Lower lobe of right lung (tissue), 2 donors: ENCODE measurements around the gene ATP11C. TPM values are rescaled to one million over a fixed set of nuclear protein-coding genes. Genes with fewer than 3 reads are reported as not detected.
A peak's percentile ranks its signal among the peaks of the same experiment; 100 is the strongest.
"Not testable (repeated sequence)": the region's sequence is repeated elsewhere in the genome, so short reads cannot be mapped to it uniquely, and the experiment has no call there.

Source experiments
- ATAC-seq, 2 donors: fragments of 200-7000 bp; cut with Tn5 transposase; one replicate each; pipeline ENCODE4 v1.9.1; 2020 to 2022; ENCODE audit warnings: mild to moderate bottlenecking in 2 of 2, moderate library complexity in 2 of 2
- DNase-seq: peaks from one replicate; pipeline ENCODE4 v3.0.0-alpha.2; 2020
- H3K27ac ChIP-seq: fragments of 200-600 bp; one replicate; pipeline ENCODE4 v1.8.0; 2022
- H3K27me3 ChIP-seq: fragments of 200-600 bp; one replicate; pipeline ENCODE4 v1.8.0; 2022; ENCODE audit warnings: low read depth
- H3K36me3 ChIP-seq: fragments of 200-600 bp; one replicate; pipeline ENCODE4 v1.8.0; 2022; ENCODE audit warnings: mild to moderate bottlenecking
- H3K4me1 ChIP-seq: fragments of 200-600 bp; one replicate; pipeline ENCODE4 v1.8.0; 2022
- H3K4me3 ChIP-seq: fragments of 200-600 bp; one replicate; pipeline ENCODE4 v1.8.0; 2022; ENCODE audit warnings: mild to moderate bottlenecking
- H3K9me3 ChIP-seq: fragments of 200-600 bp; one replicate; pipeline ENCODE4 v1.8.0; 2022
- CTCF ChIP-seq: fragments of 200-600 bp; IDR thresholded peaks from one replicate; pipeline ENCODE4 v1.8.0; 2022; ENCODE audit warnings: antibody characterized with exemption, mild to moderate bottlenecking
- intact Hi-C: fragments of 100-400 bp; cut with DNase I; formaldehyde crosslinking; loops from one replicate; pipeline ENCODE4 v1.11.0; 2022
- total RNA-seq: library from RNA; stranded (reverse); fragmentation: NEBNext Ultra II Directional; extraction: Animal tissue kit (Norgen Biotek cat#: 25700); gene quantifications from one replicate; pipeline ENCODE4 v1.2.1, GENCODE V29; 2021
- donor health status: DM: no; HTN: yes; CAD: no; lungs with severe emphysema.

The ATP11C gene
- total RNA-seq, 1 donor from 2014 or later: 14.2 TPM

GRCh38 chrX:139851730-139852129 lies 81.1 kb downstream of the ATP11C start:
- ATAC-seq: no peak
- Histone ChIP-seq H3K27ac (no peak overlapping the region), H3K9me3 (no peaks in the 10 kb centered on the region), H3K4me1 (no peaks in the 10 kb centered on the region), H3K27me3 (no peaks in the 10 kb centered on the region), H3K4me3 (no peak overlapping the region), H3K36me3 (no peaks in the 10 kb centered on the region)
- intact Hi-C loops: no loop called here
- TF ChIP-seq CTCF: no peak
- DNase-seq: no peak

- DNase-seq: no peak
- intact Hi-C loops: no loop called here
- ATAC-seq: no peak
- H3K36me3 ChIP-seq: no peaks in the 10 kb centered on the region
- no peaks in the 10 kb centered on the region for H3K9me3 ChIP-seq
- no peak overlapping the region for H3K4me3 ChIP-seq
- TF ChIP-seq CTCF: no peak
- H3K27me3 ChIP-seq: no peaks in the 10 kb centered on the region
- no peaks in the 10 kb centered on the region for H3K4me1 ChIP-seq
- H3K27ac ChIP-seq: no peak overlapping the region
Observed at GRCh38 chrX:139850968-139851367, 81.9 kb downstream of the ATP11C start.

GRCh38 chrX:139844884-139845283 lies 88.0 kb downstream of the ATP11C start:
- no peak for TF ChIP-seq CTCF
- Histone ChIP-seq H3K36me3 (no peaks in the 10 kb centered on the region), H3K4me1 (no peaks in the 10 kb centered on the region), H3K27ac (no peak overlapping the region), H3K4me3 (no peak overlapping the region), H3K9me3 (no peaks in the 10 kb centered on the region), H3K27me3 (no peaks in the 10 kb centered on the region)
- intact Hi-C loops: no loop called here
- DNase-seq (no peak), ATAC-seq (no peak)

GRCh38 chrX:139844163-139844562 lies 88.7 kb downstream of the ATP11C start:
- H3K9me3 ChIP-seq: no peaks in the 10 kb centered on the region
- no peak overlapping the region for H3K27ac ChIP-seq
- H3K27me3 ChIP-seq: no peaks in the 10 kb centered on the region
- H3K4me3 ChIP-seq: no peak overlapping the region
- DNase-seq: no peak
- no peak for TF ChIP-seq CTCF
- intact Hi-C loops: no loop called here
- no peaks in the 10 kb centered on the region for H3K36me3 ChIP-seq
- no peaks in the 10 kb centered on the region for H3K4me1 ChIP-seq
- peak in 1 of 2 donors; percentile 40 for ATAC-seq

GRCh38 chrX:139842326-139843185 lies 90.3 kb downstream of the ATP11C start:
- Histone ChIP-seq H3K4me3 (no peak overlapping the region), H3K36me3 (no peaks in the 10 kb centered on the region), H3K27me3 (no peaks in the 10 kb centered on the region), H3K4me1 (no peaks in the 10 kb centered on the region), H3K27ac (no peak overlapping the region), H3K9me3 (no peaks in the 10 kb centered on the region)
- ATAC-seq (peak in 1 of 2 donors; percentile 50), DNase-seq (no peak)
- intact Hi-C loops: no loop called here
- no peak for TF ChIP-seq CTCF

GRCh38 chrX:139836335-139836734 lies 96.5 kb downstream of the ATP11C start:
- H3K27me3 ChIP-seq, DNase-seq, intact Hi-C loops, H3K27ac ChIP-seq, H3K36me3 ChIP-seq, H3K9me3 ChIP-seq, H3K4me3 ChIP-seq, ATAC-seq: not testable (repeated sequence)
- H3K4me1 ChIP-seq: peaks cover 13% of the 10 kb centered on the region
